H1 (cell line): ENCODE data around the gene NKTR. TPM values are rescaled to one million over a fixed set of nuclear protein-coding genes. Genes with fewer than 3 reads are reported as not detected.

Experiments
- CTCF ChIA-PET: fragments of 300-600 bp; sonication (Branson Sonifier 250); formaldehyde crosslinking; loops from one replicate; lab custom pipeline; 2021; ENCODE audit not compliant: partially characterized antibody; lab: Charles Lee
- POLR2A ChIA-PET: fragments of 300-600 bp; sonication (Branson Sonifier 250); formaldehyde crosslinking; loops from one replicate; lab custom pipeline; 2021; ENCODE audit warnings: inconsistent platforms; ENCODE audit not compliant: partially characterized antibody; lab: Charles Lee
- DNase-seq, 2 experiments: peaks; one replicate each; pipeline versions ENCODE4 v3.0.0 to v3.0.0-alpha.2; 2010 to 2022; ENCODE audit warnings: low spot score in 2 of 2, low read depth in 1 of 2, mixed read lengths in 1 of 2
- FAIRE-seq: peaks from 2 replicates; lab custom pipeline; 2011; peaks lifted over from hg19 to GRCh38; lab: Jason Lieb, UNC
- H2AFZ ChIP-seq: 2 replicates; pipeline ENCODE4 v1.8.1; 2012; ENCODE audit warnings: low read length, inconsistent platforms
- H2AK5ac ChIP-seq: 2 replicates; pipeline ENCODE4 v1.6.1; 2013; ENCODE audit warnings: low read depth, low read length
- H2BK120ac ChIP-seq: replicated peaks from 2 replicates; pipeline ENCODE3; 2013; ENCODE audit warnings: low read depth, low read length, inconsistent platforms
- H2BK12ac ChIP-seq: 2 replicates; pipeline ENCODE4 v1.6.1; 2013; ENCODE audit warnings: low read depth, low read length
- H2BK15ac ChIP-seq: 2 replicates; pipeline ENCODE4 v1.6.1; 2013; ENCODE audit warnings: low read length
- H2BK20ac ChIP-seq: 2 replicates; pipeline ENCODE4 v1.6.1; 2013; ENCODE audit warnings: low read length
- H2BK5ac ChIP-seq: 2 replicates; pipeline ENCODE4 v1.6.1; 2013; ENCODE audit warnings: low read depth, low read length
- H3K14ac ChIP-seq: 2 replicates; pipeline ENCODE4 v1.6.1; 2013; ENCODE audit warnings: inconsistent platforms; ENCODE audit not compliant: insufficient read length
- H3K18ac ChIP-seq: 2 replicates; pipeline ENCODE4 v1.6.1; 2013; ENCODE audit warnings: low read length; ENCODE audit errors: extremely low read depth
- H3K23ac ChIP-seq: 2 replicates; pipeline ENCODE4 v1.6.1; 2013; ENCODE audit warnings: inconsistent platforms; ENCODE audit not compliant: insufficient read length
- H3K23me2 ChIP-seq: 2 replicates; pipeline ENCODE4 v1.6.1; 2013; ENCODE audit warnings: low read depth, low read length
- H3K27ac ChIP-seq: 2 replicates; pipeline ENCODE4 v1.6.1; 2011; ENCODE audit warnings: low read depth, low read length, inconsistent platforms
- H3K27me3 ChIP-seq, 4 experiments: replicated peaks in 1 of 4; 1 replicate in 1 of 4; 2 replicates in 3 of 4; pipeline versions ENCODE4 v1.6.1 to v1.8.1; 2011 to 2013; ENCODE audit warnings: low read length in 3 of 4, mild to moderate bottlenecking in 3 of 4, inconsistent platforms in 2 of 4, mixed read lengths in 2 of 4, moderate library complexity in 1 of 4; ENCODE audit not compliant: control insufficient read depth in 3 of 4, insufficient read depth in 3 of 4; ENCODE audit errors: extremely low read depth in 1 of 4
- H3K36me3 ChIP-seq, 4 experiments: 2 replicates each; pipeline versions ENCODE4 v1.6.1 to v1.8.1; 2011 to 2013; ENCODE audit warnings: mild to moderate bottlenecking in 4 of 4, low read length in 3 of 4, moderate library complexity in 2 of 4, control low read depth in 1 of 4, inconsistent platforms in 1 of 4; ENCODE audit not compliant: insufficient read depth in 4 of 4, control insufficient read depth in 2 of 4
- H3K4ac ChIP-seq: replicated peaks from 2 replicates; pipeline ENCODE3; 2013; ENCODE audit warnings: low read length, low read depth, mixed read lengths, inconsistent platforms; ENCODE audit not compliant: insufficient read length
- H3K4me1 ChIP-seq, 4 experiments: replicated peaks in 1 of 4; 1 replicate in 1 of 4; 2 replicates in 3 of 4; pipeline versions ENCODE4 v1.6.1 to v1.8.1; 2011 to 2013; ENCODE audit warnings: low read length in 3 of 4, inconsistent platforms in 2 of 4, mixed read lengths in 1 of 4; ENCODE audit not compliant: insufficient read depth in 4 of 4, control insufficient read depth in 3 of 4
- H3K4me2 ChIP-seq, 2 experiments: 2 replicates each; pipeline versions ENCODE4 v1.6.1 to v1.8.1; 2011 to 2013; ENCODE audit warnings: low read depth in 2 of 2, low read length in 2 of 2, control low read depth in 1 of 2, inconsistent platforms in 1 of 2, mild to moderate bottlenecking in 1 of 2; ENCODE audit not compliant: insufficient read depth in 1 of 2
- H3K4me3 ChIP-seq, 4 experiments: fragments of 200-600, 300-600 bp in 1 of 4; sonication (generic), shearing (Covaris generic), sonication (Bioruptor Twin) in 1 of 4; 2 replicates each; pipeline versions ENCODE4 v1.5.1 to v1.8.1; 2011 to 2016; ENCODE audit warnings: low read length in 4 of 4, low read depth in 3 of 4, control low read depth in 2 of 4, inconsistent platforms in 2 of 4, mild to moderate bottlenecking in 2 of 4, mixed read lengths in 1 of 4, moderate library complexity in 1 of 4; ENCODE audit not compliant: insufficient read depth in 2 of 4; ENCODE audit errors: extremely low read depth in 1 of 4
- H3K56ac ChIP-seq: replicated peaks from 2 replicates; pipeline ENCODE3; 2013; ENCODE audit warnings: low read depth, mild to moderate bottlenecking, mixed read lengths, low read length, inconsistent platforms; ENCODE audit not compliant: insufficient read length
- H3K79me1 ChIP-seq: 2 replicates; pipeline ENCODE4 v1.6.1; 2013; ENCODE audit warnings: low read depth, low read length, control low read depth
- H3K79me2 ChIP-seq, 2 experiments: 2 replicates each; pipeline versions ENCODE4 v1.6.1 to v1.8.1; 2012 to 2013; ENCODE audit warnings: low read length in 2 of 2, mild to moderate bottlenecking in 2 of 2, inconsistent platforms in 1 of 2; ENCODE audit not compliant: insufficient read depth in 2 of 2, control insufficient read depth in 1 of 2
- H3K9ac ChIP-seq, 4 experiments: replicated peaks in 1 of 4; 1 replicate in 1 of 4; 2 replicates in 3 of 4; pipeline versions ENCODE4 v1.6.1 to v1.8.1; 2011 to 2013; ENCODE audit warnings: low read depth in 3 of 4, low read length in 3 of 4, control low read depth in 2 of 4, mild to moderate bottlenecking in 2 of 4, moderate library complexity in 2 of 4, inconsistent platforms in 1 of 4; ENCODE audit errors: extremely low read depth in 1 of 4
- H3K9me3 ChIP-seq, 2 experiments: 2 replicates each; pipeline versions ENCODE4 v1.6.1 to v1.8.1; 2012 to 2013; ENCODE audit warnings: mild to moderate bottlenecking in 2 of 2, moderate library complexity in 2 of 2, control low read depth in 1 of 2, inconsistent platforms in 1 of 2, low read depth in 1 of 2, low read length in 1 of 2, mixed read lengths in 1 of 2; ENCODE audit not compliant: insufficient read depth in 2 of 2
- H4K20me1 ChIP-seq, 2 experiments: replicated peaks in 1 of 2; 2 replicates each; pipeline versions ENCODE3 to v1.8.1; 2011 to 2013; ENCODE audit warnings: inconsistent platforms in 2 of 2, low read length in 2 of 2, mild to moderate bottlenecking in 1 of 2; ENCODE audit not compliant: insufficient read depth in 2 of 2, control insufficient read depth in 1 of 2
- H4K5ac ChIP-seq: 2 replicates; pipeline ENCODE4 v1.6.1; 2013; ENCODE audit warnings: low read length, low read depth, mixed read lengths, inconsistent platforms; ENCODE audit not compliant: insufficient read length
- H4K8ac ChIP-seq: 2 replicates; pipeline ENCODE4 v1.8.0; 2013; ENCODE audit warnings: mild to moderate bottlenecking, moderate library complexity, low read length, inconsistent platforms; ENCODE audit not compliant: insufficient read depth; ENCODE audit errors: extremely low read depth
- H4K91ac ChIP-seq: replicated peaks from 2 replicates; pipeline ENCODE3; 2013; ENCODE audit warnings: low read length, mixed read lengths, inconsistent platforms; ENCODE audit not compliant: insufficient read length
- ATF3 ChIP-seq: IDR thresholded peaks from 2 replicates; pipeline ENCODE4 v1.6.1; 2011; ENCODE audit warnings: low read depth, mild to moderate bottlenecking, low read length; ENCODE audit not compliant: insufficient read depth
- CHD1 ChIP-seq: IDR thresholded peaks from 2 replicates; pipeline ENCODE4 v1.6.1; 2012; ENCODE audit warnings: low read depth, low read length, improper control_type of control experiment
- CHD2 ChIP-seq: IDR thresholded peaks from 2 replicates; pipeline ENCODE4 v1.6.1; 2012; ENCODE audit warnings: low read length, improper control_type of control experiment
- CREB1 ChIP-seq: IDR thresholded peaks from 2 replicates; pipeline ENCODE4 v1.6.1; 2012; ENCODE audit warnings: inconsistent platforms
- CTBP2 ChIP-seq: IDR thresholded peaks from 2 replicates; pipeline ENCODE4 v1.7.0; 2011; ENCODE audit warnings: borderline replicate concordance, mild to moderate bottlenecking, moderate library complexity, mixed read lengths, low read length; ENCODE audit not compliant: insufficient read depth, insufficient read length
- GTF2F1 ChIP-seq: IDR thresholded peaks from 2 replicates; pipeline ENCODE4 v1.6.1; 2012; ENCODE audit warnings: low read depth, low read length, improper control_type of control experiment, borderline replicate concordance
- MAX ChIP-seq: IDR thresholded peaks from 2 replicates; pipeline ENCODE4 v1.6.1; 2012; ENCODE audit warnings: inconsistent platforms
- POU5F1 ChIP-seq: IDR thresholded peaks from 2 replicates; pipeline ENCODE4 v1.6.1; 2011; ENCODE audit warnings: low read depth, mild to moderate bottlenecking, low read length, moderate library complexity
- RAD21 ChIP-seq, 2 experiments: IDR thresholded peaks in 1 of 2; conservative IDR thresholded peaks in 1 of 2; 2 replicates each; pipeline ENCODE4 v1.6.1; 2011; ENCODE audit warnings: low read depth in 2 of 2, low read length in 2 of 2, improper control_type of control experiment in 1 of 2, inconsistent platforms in 1 of 2, mild to moderate bottlenecking in 1 of 2, moderate library complexity in 1 of 2
- RNF2 ChIP-seq: fragments of 200-900, 300-1000 bp; sonication (generic); IDR thresholded peaks from 2 replicates; pipeline ENCODE4 v1.7.1; 2016; ENCODE audit warnings: borderline replicate concordance, low read depth, mild to moderate bottlenecking, antibody characterized with exemption, low read length; ENCODE audit not compliant: poor library complexity, severe bottlenecking; ENCODE audit errors: missing control alignments
- SUZ12 ChIP-seq: fragments of 200-600 bp; sonication (generic); IDR thresholded peaks from 2 replicates; pipeline ENCODE4 v1.6.1; 2012; ENCODE audit warnings: mild to moderate bottlenecking, inconsistent platforms, low read length, moderate library complexity, mixed read lengths
- TAF7 ChIP-seq: optimal IDR thresholded peaks from 2 replicates; pipeline ENCODE3; 2011; ENCODE audit warnings: low read depth, mild to moderate bottlenecking, inconsistent platforms, low read length, moderate library complexity, borderline replicate concordance
- YY1 ChIP-seq: IDR thresholded peaks from 2 replicates; pipeline ENCODE4 v1.6.1; 2011; ENCODE audit warnings: low read depth, mild to moderate bottlenecking, low read length
- WGBS, 2 experiments: shearing (Covaris generic) in 1 of 2; methylation state at CpG; one replicate each; pipeline versions ENCODE4 v1.1.6 to v1.1.7; 2013 to 2015; ENCODE audit warnings: low lambda C conversion rate in 2 of 2, mixed read lengths in 2 of 2, inconsistent platforms in 1 of 2, low coverage in 1 of 2, missing lambda C conversion rate in 1 of 2; ENCODE audit not compliant: insufficient replicate concordance in 2 of 2, insufficient coverage in 1 of 2, insufficient read length in 1 of 2; ENCODE audit errors: extremely low coverage in 1 of 2, missing lambda C conversion rate in 1 of 2; 5-methylcytosine and 5-hydroxymethylcytosine counted together
- polyA plus RNA-seq, 7 experiments: library from polyadenylated mRNA; depleted of rRNA in 3 of 7; stranded (reverse) in 5 of 7; unstranded in 2 of 7; fragments of >200 nt in 5 of 7; fragments of 200-250 nt in 2 of 7; gene quantifications; 1 replicate in 5 of 7; 2 replicates in 1 of 7; 4 replicates in 1 of 7; pipeline versions ENCODE4 v1.2.1 to v1.2.3, GENCODE V29; 2011 to 2013; ENCODE audit warnings: missing spikeins in 2 of 7, mixed read lengths in 2 of 7
- total RNA-seq: library from RNA; stranded (reverse); fragmentation: NEBNext Ultra II Directional; extraction: Animal tissue kit (Norgen Biotek cat#: 25700); gene quantifications from 2 replicates; pipeline ENCODE4 v1.2.1, GENCODE V29; 2021

Gene NKTR
- total and polyA plus RNA-seq, 2 of the 8 experiments (the other 6 are each of a cell fraction or from before 2014, with no cell fraction given): 24.1 to 62.2 TPM

GRCh38 chr3:42693530-42693930 is 93.0 kb downstream of the NKTR start:
- H3K27me3 ChIP-seq: 0 out of 7 replicates have a peak, but pooled peaks cover 0 to 2% (median 0%) of the 10 kb centered on the region in 4 experiments
- H2BK20ac ChIP-seq: no peak overlapping the region
- FAIRE-seq (no peak), DNase-seq (no peak)
- H3K79me1 ChIP-seq: no peaks in the 10 kb centered on the region
- H3K9ac ChIP-seq: no peak overlapping the region
- no peak overlapping the region for H4K5ac ChIP-seq
- H4K20me1 ChIP-seq: no peaks in the 10 kb centered on the region
- H2BK12ac ChIP-seq: no peak overlapping the region
- H3K4me1 ChIP-seq: peaks cover 0 to 8% (median 4%) of the 10 kb centered on the region in 4 experiments; a peak in 4 of 7 replicates
- H3K79me2 ChIP-seq: no peaks in the 10 kb centered on the region
- no peak overlapping the region for H3K27ac ChIP-seq
- no peak overlapping the region for H3K18ac ChIP-seq
- no peak overlapping the region for H2BK15ac ChIP-seq
- H2AK5ac ChIP-seq: no peak overlapping the region
- H3K23ac ChIP-seq: no peak overlapping the region
- no peak overlapping the region for H3K4me2 ChIP-seq
- H3K36me3 ChIP-seq: no peaks in the 10 kb centered on the region
- H4K91ac ChIP-seq: no peak overlapping the region
- no peak overlapping the region for H3K56ac ChIP-seq
- H3K9me3 ChIP-seq: no peaks in the 10 kb centered on the region
- H2BK5ac ChIP-seq: no peak overlapping the region
- 91% methylated on average over 4 of the region's 4 CpGs; no CpG with 5 or more reads in 1 of the 2 experiments for WGBS, 2 experiments
- no peak overlapping the region for H2AFZ ChIP-seq
- no peak overlapping the region for H3K4ac ChIP-seq
- H2BK120ac ChIP-seq: no peak overlapping the region
- H3K14ac ChIP-seq: no peak overlapping the region
- CTCF ChIA-PET: interaction anchor here (0.7 to 1.2 kb wide), 4 partner anchors 8 to 51 kb away, joined by 3 to 4 read pairs (median 4); partner anchors contain the start of gene KLHL40
- no peak overlapping the region for H3K4me3 ChIP-seq
- H3K23me2 ChIP-seq: no peaks in the 10 kb centered on the region
- POLR2A ChIA-PET: no interaction called here
- H4K8ac ChIP-seq: no peak overlapping the region; the same call in 1 of the 2 replicates
- TF ChIP-seq CHD1: no peak
- TF ChIP-seq POU5F1: no peak
- TF ChIP-seq CHD2: no peak
- no peak for TF ChIP-seq RNF2
- no peak for TF ChIP-seq CREB1
- no peak for TF ChIP-seq RAD21 (IDR thresholded peaks at IDR 0.05 in 1 of 2, conservative IDR thresholded peaks at IDR 0.05 in 1 of 2; ENCODE audit: low read depth in 2 of 2, low read length in 2 of 2)
- TF ChIP-seq GTF2F1: no peak
- no peak for TF ChIP-seq MAX
- no peak for TF ChIP-seq CTBP2
- no peak for TF ChIP-seq TAF7
- no peak for TF ChIP-seq YY1
- no peak for TF ChIP-seq ATF3
- no peak for TF ChIP-seq SUZ12
